Panc1 (cell line): ENCODE measurements around the gene NEB.

ENCODE experiments used
- CTCF ChIP-seq: fragments of 450-650 bp; IDR thresholded peaks from 2 replicates; pipeline ENCODE4 v1.5.1; 2017; ENCODE audit warnings: mild to moderate bottlenecking
- POLR2AphosphoS5 ChIP-seq: IDR thresholded peaks from 2 replicates; pipeline ENCODE4 v1.6.1; 2012; ENCODE audit warnings: mild to moderate bottlenecking, low read depth, low read length, moderate library complexity
- REST ChIP-seq, 2 experiments: IDR thresholded peaks; 2 replicates each; pipeline ENCODE4 v1.6.1; 2011 to 2012; ENCODE audit warnings: low read depth in 2 of 2, control low read depth in 1 of 2, low read length in 1 of 2, mild to moderate bottlenecking in 1 of 2, moderate library complexity in 1 of 2; ENCODE audit not compliant: insufficient read depth in 1 of 2
- TCF7L2 ChIP-seq: IDR thresholded peaks from 2 replicates; pipeline ENCODE4 v1.6.1; 2011; ENCODE audit warnings: mild to moderate bottlenecking, low read depth, low read length, inconsistent platforms

DNA sequence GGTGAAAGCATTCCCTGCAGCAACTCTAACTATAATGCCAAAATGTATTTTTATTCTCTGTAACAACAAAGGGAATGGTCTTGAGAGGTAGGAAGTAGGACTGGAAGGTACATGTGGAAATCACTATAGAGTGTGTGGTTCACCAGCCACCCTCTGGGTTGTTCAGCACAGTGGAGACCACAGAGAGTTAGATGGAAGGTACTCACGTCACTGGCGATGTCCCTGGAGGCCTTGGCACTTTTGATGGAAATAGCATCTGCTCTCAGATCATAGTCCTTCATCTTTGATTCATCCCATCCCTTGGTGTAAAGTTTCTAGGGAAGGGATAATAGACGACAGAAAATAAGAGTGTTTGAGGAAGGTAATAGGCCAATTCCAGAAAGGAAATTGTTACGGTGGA is 124.0 kb downstream of the NEB start:
- TF ChIP-seq CTCF (no peak), POLR2AphosphoS5 (no peak), REST (IDR thresholded peaks at IDR 0.05; ENCODE audit: insufficient read depth in 1 of 2, low read depth in 2 of 2, low read length in 1 of 2) (no peak), TCF7L2 (no peak)
